GM21576 (cell line): ENCODE data around the gene SLC43A2.
A peak's percentile ranks its signal among the peaks of the same experiment; 100 is the strongest.

ENCODE experiments used
- ATAC-seq: cut with Tn5 transposase; IDR thresholded peaks from one replicate; pipeline ENCODE4 v1.9.1; 2021; ENCODE audit warnings: mild to moderate bottlenecking, moderate library complexity; ENCODE audit not compliant: unreplicated experiment

Gene SLC43A2

DNA sequence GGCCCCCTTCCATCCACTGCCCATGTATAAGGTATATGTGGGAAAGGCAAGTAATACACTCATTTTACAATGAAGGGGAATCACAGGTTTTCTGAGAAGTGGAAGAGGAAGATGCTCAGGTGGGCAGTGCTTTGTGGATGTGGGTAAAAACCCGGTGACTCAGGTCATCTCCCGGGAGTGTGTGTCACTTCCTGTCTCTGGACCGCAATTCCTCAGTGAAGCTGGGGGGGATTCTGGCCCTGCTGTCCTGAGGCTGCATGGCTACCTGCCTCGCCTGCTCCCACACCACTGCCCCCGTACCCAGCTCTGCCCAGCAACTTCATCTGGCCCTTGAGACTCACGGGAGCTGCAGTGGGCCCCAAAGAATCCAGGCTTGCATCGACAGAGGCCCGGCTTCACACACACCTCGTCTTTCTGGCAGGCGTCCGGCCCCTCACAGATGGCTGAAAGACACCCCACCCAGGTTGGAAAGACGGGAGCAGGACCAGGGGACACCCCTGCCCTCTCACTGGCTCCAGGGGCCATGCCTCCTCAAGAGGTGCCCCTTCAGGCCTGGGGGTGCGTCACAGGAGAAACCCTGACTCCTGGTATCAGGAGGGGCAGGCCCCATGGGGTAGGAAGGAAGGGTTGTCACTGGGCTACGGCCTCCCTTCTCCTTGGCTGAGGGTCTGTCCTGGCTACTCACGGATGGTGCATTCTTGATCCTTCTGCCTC lies 16.0 kb upstream of the SLC43A2 start:
- ATAC-seq: no peak

DNA sequence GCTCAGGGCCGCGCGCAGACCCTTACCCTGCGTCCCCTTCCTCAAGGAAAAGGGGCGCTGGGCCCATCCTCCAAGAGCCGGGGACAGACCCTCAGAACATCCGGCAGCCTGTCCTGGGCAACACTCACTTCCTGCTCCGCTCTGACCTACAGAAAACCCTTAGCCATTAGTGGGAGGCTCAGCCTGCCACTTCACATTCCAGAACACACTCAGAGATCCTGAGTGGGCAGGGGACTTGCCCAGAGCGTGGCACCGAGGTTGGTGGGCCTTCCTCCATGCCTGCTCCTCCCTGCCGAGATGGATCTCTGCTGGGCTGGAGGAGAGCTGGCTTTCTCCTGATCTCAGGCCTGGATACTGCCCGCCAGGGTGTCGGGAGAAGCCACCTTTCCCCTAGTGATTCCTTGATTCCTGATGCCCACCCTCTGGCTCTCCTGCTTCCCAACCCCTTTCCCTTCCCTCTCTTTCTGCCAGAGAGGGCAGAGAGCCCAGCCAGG lies 15.4 kb upstream of the SLC43A2 start:
- no peak for ATAC-seq

DNA sequence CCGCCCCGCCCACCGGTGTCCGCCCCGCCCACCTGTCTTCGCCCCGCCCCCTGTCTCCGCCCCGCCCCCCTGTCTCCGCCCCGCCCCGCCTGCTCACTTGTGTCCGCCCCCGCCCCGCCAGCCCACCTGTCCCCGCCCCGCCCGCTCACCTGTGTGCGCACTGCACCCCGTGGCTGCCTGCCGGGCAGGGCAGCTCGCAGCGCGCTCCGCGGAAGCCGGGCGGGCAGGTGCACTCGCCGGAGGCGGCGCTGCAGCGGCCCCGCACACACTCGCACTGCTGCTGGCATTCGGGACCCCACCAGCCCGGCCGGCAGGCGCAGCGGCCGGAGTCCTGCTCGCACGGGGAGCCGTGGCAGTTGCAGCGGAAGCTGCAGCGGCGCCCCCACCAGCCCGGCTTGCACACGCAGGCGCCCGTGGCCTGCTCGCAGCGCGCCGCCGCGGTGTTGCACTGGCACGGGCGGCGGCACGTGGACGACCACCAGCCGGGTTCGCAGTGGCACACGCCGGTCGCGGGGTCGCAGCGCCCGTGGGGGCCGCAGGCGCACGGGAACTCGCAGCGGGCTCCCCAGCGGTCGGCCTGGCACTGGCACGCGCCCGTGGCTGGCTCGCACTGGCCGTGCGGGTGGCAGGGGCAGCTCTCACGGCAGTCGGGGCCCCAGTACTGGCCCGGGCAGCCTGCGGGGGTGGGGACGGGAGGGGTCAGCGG lies 14.8 kb upstream of the SLC43A2 start:
- no peak for ATAC-seq

DNA sequence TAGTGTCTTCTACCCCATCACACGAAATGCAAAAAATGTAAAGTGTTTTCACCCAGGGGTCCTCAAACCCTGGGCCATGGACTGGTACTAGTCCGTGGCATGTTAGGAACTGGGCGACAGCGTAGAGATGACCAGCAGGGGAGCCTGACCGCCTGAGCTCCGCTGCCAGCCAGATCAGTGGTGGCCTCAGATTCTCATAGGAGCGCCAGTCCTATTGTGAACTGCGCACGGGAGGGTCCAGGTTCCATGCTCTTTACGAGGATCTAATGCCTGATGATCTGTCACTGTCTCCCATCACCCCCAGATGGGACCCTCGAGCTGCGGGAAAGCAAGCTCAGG lies 12.4 kb upstream of the SLC43A2 start:
- no peak for ATAC-seq

DNA sequence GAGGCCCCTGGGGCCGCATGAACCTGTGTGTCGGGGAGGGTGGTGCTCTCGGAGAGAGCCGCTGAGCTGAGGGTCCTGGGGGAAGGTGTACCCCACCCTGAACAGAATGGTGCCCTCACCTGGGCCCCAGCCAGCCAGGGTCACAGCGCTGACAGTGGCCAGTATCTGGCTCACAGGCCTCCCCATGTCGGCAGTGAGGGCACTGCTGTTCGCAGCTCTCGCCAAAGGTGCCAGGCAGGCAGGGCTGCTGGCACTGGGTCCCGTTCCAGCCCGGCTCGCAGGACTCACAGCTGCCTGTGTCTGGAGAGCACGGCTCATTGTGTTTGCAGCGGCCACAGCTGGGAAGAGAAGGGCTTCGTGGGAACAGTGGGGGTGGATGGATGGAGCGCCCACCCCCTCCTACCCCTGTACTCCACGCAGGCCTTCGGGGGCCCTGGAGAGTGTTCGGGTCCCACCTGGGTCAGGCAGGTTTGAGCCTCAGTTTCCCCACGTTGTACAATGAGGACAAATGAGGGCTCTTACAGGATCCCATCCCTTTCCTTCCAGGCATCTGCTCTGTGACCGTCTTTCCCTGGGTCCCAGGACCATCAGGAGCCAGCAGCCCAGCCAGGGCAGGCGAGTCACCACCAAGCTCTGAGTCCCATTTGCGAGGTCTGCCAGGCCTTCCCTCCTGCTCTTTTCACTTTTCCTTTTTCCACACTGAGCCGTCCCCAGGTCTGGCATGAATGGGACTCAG lies 11.9 kb upstream of the SLC43A2 start:
- ATAC-seq: no peak

DNA sequence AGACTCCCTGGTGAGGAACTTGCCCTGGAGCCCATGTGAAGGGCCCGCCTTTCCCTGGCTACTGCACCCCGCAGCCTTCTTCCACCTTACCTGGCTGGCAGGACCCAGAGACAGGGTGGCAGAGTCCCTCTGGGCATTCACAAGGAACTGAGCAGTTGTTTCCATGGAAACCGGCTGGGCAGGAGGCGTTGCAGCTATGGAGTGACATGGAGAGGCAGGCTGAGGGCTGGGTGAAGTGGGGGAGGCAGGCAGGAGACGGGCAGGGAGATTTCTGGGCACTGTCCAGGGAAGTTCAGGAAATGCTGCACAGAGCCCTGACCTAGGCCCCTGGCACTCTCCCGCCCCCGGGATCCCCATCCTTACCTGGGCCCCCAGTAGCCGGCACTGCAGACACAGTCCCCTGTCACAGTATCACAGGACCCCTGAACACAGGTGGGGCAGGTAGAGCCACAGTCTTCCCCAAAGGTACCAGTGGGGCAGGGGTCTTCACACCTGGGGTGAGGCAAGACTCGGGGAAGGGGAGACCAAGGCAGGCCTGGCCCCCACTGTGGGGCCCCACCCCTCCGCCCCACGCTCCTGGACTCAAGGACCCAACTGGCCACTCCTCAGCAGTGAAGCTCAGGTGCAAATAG lies 11.0 kb upstream of the SLC43A2 start:
- ATAC-seq: no peak

DNA sequence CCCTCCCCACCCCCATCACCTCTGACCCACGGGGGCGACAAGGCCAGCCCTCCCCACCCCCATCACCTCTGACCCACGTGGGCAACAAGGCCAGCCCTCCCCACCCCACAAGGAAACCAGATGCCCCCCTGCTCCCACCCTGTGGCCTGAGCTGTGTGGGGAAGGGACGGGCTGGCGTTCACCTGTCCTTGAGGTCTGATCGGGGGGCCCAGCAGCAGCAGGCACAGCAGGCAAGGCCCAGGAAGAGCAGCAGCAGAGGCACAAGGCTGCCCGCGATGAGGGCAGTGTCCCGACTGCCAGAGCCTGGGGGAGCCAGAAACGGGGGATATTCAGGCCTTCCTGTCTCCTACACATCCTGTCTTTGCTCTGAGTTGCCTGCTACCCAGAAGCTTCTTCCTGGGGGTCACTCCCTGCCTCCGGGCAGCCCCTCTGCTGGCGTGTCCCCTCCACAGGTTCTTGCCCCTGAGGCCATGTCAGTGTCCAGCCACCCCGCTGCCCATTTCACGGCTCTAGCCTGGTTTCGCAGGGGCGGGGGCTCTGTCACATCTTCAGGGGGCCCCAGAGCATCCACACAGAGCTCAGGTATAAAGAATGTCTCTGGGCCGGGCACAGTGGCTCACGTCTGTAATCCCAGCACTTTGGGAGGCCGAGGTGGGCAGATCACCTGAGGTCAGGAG lies 10.1 kb upstream of the SLC43A2 start:
- no peak for ATAC-seq

DNA sequence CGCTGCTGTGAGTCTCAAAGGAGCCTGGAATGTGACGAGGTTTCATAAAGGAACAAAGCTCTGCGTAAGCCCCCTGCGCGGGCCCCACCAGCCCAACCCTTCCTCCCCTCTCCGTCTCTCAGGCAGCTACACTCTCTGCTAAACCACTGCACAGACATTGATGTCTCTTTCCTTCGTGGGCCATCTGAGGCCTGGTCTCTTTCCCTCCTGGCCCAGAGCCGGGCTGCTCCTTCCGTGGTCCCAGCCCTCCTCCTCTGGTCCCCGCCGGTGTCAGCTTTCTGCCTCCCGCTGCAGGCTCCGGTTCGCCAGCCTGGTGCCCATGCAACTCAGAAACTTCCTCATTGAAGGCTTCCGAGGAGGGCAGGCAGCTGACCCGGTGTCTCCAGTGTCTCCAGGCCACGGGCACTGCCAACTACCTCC lies 9.5 kb upstream of the SLC43A2 start:
- ATAC-seq: no peak

DNA sequence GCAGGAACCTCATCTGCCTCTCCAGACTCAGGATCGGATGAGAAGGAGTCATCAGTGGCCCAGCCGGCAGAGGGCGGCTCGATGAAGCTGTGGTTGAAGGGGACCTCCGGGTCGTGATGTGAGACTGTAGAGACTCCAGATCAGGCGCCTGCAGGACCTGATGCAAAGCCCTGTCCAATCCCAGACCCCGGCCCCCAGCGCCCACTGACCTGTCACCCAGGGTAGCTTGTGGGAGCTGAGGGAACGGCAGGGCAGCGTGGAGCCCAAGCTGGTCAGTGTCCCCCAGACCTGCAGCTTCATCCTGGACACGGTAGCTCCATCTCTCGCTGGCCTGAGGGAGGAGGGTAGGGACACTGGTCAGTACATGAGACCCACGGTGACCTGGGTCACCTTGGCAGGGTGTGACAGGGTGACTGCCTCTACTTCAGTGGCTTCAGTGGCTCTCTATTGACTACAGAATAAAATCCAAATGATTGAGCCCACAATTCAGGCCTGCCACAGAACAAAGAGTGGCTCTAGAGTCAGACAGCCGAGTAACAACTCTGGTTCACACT lies 8.2 kb upstream of the SLC43A2 start:
- no peak for ATAC-seq

DNA sequence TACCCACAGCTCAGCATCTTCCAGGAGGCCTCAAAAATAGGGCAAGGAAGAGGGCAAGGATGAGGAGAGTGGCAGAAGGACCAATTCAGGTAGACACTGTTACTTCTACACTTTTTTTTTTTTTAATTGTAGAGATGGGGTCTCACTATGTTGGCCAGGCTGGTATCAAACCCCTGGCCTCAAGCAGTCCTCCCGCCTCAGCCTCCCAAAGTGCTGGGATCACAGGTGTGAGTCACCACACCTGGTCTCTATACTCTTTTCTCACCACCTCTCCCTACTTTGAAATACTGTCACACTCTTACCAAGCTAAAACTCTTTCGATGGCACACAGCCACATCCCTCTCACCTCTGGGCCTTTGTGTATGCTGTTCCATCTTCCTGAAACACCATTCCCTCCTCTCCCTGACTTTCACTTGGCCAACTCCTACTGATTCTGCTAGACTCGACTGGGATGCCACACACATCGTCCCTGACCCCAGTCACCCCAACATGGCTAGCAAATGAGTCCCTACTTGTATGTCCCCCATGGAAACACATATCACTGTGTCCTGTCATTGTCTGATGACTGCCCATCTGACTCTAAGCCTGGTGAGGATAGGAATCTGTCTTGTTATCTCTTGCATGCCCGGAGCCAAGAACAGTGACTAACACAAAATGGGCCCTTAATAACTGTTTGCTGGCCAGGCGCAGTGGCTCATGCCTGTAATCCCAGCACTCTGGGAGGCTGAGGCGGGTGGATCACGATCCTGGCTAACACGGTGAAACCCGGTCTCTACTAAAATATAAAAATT lies 7.2 kb upstream of the SLC43A2 start:
- ATAC-seq: no peak

DNA sequence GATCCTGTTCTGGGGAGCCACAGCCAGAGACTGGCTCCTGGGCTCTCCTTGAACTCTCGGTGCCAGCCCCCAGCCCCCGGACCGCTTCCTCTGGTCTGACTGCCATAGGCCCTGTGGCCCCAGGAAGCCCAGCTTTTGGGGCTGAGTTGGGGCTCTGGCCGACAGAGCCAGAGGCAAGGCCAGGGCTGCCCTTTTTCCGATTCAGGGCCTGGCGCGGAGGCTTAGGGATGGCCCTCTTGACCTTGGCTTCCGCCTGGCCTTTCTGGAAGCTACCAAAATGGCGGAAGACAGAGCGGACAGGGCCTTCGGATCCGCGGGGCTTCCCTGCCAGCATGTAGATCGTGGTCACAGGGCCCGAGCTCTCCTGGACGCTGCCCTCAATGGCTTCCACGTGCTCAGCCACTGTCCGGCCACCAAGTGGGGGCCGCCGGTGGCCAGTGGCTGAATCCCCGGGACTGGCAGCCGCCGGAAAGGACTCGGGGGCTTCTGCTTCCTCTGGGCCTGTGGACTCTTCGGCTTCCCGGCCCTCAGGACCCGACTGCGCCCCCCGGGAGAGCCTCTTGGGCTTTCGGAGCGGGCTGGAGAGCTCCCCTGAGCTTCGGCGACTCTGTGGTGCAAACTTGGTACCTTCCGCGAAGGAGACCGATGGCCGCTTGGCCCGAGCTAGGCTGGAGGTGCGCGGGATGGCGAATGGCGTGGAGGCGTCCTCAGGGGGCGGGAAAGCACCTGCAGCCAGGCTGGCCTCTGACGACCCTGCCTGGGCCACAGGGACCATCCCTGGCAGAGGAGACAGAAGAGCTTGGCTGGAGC lies 6.4 kb upstream of the SLC43A2 start:
- no peak for ATAC-seq

DNA sequence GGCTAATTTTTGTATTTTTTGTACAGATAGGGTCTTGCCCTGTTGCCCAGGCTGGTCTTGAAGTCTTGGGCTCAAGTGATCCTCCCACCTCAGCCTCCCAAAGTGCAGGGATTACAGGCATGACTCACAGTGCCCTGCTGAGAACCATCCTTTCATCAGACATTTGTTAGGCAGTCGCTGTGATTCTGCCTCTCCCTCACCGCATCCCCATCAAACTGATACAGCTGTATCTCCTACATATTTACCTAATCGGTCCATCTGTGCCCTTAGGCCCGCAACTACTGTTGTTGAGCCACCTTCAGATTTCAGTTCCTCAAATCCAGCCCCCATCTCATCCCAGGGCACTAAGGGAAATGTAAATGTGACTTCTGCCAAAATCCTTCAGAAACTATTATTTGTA lies 2.0 kb upstream of the SLC43A2 start:
- ATAC-seq: no peak

DNA sequence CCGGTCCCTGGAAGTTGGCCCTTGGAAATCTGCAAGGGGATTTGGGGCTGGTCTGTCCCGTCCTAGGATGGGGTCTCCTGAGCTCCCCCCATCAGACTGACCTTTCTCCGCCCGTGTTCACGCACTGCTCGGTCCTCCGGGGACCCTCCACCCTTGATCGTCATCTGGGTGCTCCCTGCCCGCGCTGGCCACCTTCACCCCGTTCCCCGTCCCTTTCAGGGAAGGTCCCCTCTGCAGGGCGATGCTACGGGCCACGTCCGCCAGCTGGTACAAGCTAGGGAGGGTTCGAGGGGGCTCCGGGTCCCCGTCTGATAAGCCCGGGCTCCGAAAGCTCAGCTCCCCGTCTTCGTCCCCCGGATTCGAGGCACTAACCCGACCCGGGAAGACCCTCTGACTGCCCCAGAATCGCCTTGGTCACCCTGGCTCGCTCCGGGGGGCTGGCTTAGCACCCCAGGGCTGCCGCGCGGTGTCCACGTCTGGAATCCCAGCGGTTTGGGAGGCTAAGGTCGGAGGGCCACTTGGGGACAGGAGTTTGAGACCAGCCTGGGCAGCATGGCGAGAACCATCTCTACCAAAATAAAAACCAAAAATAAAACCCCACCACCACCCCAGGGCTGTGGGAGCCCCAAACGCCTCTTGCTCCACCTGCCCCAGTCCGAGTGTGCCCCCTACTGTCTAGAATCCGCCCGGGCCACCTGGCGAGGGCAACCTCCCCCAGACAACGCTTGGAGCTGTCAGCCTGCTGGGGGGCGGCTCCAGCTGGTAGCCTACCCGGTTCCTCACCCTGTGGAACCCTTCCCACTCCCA lies 1.1 kb upstream of the SLC43A2 start:
- ATAC-seq: no peak

DNA sequence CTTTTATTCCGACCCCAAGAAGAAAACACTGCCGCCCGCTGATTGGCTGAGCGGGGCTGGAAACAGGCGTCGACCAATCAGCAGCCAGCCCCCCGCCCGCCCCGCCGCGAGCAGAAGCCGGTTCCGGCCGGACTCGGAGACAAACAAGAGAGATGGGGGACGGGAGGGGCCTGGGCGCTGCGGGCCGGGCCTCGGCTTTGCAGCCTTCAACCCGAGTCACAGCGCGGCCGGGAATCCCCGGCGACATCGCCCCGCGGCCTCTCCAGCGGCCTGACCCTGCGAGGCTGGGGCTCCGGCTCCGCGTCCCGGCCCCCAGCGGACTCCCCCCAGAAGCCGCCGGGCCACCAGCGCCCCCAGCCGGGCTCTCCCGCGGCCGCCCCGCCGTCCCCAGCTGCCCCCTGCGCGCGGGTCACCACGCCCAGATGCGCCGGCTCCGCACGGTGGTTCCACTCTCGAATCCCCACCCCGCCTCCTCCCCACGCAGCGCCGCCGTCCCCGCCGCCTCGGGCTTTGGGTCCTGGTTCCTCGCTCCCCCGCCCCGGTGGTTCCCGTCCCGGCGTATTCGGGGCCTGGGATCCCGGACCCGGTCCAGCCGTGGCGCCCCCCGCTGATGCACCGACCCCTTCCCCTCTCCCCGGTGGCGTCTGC lies 346 bp upstream of the SLC43A2 start:
- peak; percentile 42 for ATAC-seq

DNA sequence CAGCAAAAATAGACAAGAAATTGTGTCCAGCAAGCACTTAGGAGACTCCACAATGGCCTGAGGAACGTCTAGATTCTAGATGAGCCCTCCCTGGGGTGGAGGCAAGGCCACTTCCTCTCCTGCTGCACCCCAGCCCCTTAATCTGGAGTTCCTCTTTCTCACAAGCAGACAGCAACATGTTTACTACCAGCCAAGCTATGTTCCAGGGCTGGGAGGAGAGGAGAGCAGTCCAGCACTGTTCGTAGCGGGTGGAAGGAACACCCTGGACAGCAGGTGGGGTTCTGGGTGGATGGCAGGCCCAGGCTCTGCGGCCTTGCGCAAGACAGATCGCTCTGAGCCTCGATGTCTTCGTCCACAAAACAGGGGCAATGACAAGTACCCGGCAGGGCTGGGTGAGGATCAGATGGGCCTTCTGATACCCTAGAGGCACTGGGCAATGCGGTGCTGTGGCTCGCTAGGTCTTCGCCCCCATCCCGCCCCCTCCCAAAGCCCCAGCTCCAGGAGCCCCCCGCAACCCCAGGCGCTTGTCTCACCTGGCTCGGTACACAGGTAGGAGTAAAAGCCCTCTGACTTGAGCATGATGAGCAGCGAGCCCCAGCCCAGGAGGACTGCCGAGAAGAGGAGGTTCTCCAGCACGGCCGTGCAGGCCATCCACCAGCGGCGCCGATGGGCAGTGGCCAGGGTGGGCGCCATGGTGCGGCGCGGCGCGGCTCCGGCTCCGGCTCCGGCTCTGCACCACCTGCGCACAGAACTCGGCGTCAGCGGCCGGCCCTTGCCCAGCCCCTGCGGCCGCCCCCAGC lies 1.3 kb downstream of the SLC43A2 start:
- no peak for ATAC-seq

DNA sequence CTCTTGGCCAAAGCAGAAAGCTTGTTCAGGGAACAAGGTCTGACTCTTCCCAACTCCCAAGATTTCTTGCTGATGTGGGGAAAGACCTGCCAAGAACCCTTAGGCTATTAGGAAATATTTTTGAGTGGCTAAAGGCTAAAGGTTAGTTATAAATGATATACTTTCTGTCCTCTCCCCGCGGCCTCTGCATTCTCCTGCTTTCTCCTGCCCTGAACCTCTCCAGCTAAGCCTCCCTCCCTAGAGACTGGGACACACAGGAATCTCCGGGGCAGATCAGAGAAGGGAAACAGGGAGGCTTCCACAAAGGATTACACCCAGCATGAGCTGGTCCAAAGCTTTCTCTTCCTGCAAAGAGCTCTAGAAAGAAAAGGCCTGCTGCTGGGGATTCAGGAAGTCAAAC lies 2.3 kb downstream of the SLC43A2 start:
- ATAC-seq: no peak

DNA sequence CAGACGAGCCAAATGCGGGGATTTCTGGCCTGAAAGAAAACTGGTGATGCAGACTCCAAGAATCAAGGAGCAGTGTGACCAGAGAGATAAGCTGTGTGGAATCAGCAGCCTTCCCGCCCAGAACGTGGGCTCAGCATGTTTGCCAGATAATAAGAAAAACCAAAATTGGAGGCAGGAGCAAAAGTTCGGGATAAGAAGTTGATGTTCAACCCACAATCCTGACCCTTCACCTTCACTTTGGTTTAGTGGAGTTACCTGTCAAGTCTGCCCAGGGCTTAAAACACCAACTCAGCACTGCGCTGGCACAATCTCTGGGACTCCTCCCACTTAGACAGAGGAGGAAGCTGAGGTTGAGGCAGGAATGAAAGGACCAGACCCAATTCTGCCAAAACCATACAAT lies 3.1 kb downstream of the SLC43A2 start:
- ATAC-seq: no peak
